HL-60/S4 treated with phorbol 12-myristate 13-acetate at 8.2 ng/mL for 4 days and 3 days (cell line): ENCODE measurements around the gene ELK3.

Source experiments
- in situ Hi-C: fragments of 300-500 bp; cut with MboI; formaldehyde crosslinking; loops from 2 replicates; pipeline ENCODE4 v1.15.0; 2022; ENCODE audit warnings: low sequenced_read_pairs

Gene ELK3

DNA sequence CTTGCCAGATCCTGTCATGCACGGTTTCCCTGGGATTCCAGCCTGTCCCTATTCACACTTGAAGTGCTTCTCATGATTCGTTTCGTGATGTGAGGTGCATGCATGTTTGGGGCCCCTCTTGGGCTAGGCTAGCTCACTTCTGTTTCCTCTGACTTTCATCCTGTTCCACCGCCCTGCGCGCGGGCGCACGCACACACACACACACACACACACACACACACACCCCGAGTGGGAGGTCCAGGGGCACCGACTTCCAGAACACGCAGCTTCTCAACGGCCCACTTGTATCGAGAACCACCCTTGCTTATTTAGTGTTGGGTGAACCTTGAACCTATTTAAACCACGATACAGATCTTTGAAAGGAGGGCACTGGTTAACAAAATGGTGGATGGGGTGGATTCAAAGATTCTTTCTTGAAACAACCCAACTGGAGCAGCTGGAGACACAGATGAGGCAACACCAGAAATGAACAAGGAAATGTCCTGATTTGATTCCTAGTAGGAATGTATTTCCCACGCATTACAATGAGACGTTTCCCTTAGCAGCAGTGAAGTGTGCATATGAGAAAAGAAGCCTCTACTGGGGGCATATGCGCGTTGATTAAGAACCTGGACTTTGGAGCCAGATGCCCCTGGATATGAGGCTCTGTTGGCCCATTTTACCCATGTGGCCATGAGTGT, 16.3 kb downstream of the ELK3 start:
- in situ Hi-C loops, result loop anchor here (10.0 kb wide), 1 partner anchor 146 kb away; no protein-coding TSS in a partner anchor

DNA sequence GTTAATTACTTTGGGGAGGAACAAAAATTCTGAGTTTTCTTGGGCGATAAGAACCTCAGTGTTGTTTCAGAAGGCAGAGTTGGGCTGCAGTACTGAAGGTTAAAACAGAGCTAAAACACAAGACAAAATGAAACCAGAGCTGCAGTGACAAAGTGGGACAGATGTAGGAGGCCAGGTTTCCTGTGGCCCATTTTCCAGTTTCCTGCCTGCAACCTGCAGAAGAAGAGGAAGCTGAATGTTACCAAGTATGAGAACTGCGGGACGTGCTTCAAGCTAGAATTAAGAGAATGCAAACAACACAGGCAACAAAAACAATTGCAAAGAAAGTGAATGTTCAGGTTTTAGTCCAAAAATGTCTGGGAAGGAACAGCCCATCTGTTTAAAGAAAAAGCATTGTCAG, 17.8 kb downstream of the ELK3 start:
- in situ Hi-C loops, result loop anchor here (10.0 kb wide), 1 partner anchor 147 kb away; no protein-coding TSS in a partner anchor

DNA sequence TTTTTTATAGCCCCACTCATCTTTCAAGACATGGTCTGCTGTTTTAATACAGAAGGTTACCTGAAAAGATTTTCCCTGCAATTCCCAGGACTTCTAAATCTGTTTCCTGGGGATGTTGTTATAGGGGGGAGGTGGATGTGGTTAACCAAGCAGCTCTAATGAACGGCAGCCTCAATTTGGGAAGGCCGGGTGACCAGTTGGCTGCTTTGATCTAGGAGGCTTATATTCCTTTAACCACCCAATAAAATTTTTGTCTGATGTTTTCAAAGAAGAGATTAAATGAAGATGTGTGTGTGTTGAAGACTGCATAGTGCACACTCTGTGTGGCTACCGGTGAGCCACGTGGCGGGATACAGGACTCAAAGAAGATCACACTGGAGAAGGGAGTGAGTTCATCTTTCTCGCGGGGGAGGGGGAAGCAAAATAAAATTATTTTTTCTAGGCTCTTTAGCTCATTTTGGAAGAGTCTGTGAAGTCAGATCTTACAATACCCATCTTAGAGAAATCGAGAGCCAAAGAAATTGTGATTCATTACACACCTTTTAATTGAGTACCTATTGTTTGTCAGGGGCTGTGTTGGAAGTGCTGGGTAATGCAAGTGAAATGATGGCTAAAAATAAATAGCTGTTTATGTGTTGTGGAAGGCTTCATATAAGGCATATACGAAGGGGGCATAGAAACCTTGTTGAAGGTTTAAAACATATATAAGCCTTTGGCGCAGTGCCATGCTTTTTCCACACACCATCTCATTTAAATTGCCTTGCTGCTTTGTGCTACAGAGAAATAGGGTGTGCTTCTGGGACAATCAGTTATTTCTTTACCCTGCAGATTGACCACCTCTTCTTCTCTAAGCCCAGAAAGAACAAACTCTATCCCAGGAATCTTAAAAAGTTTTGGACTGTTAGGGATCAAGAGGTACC, 18.5 kb downstream of the ELK3 start:
- in situ Hi-C loops, result loop anchor here (10.0 kb wide), 1 partner anchor 148 kb away; no protein-coding TSS in a partner anchor

DNA sequence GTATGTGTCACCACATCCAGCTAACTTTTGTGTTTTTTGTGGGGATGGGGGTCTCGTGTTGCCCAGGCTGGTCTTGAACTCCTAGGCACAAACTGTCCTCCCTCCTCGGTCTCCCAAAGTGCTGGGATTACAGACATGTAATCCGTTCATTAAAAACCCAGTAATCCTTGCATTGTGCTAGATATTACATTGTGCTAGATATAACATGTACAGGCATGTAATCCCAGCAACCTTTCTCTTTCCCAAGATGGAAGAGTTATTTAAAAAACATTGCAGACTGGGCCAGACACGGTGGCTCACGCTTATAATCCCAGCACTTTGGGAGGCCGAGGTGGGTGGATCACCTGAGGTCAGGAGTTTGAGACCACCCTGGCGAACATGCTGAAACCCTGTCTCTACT, 19.7 kb downstream of the ELK3 start:
- in situ Hi-C loops, result loop anchor here (10.0 kb wide), 1 partner anchor 149 kb away; no protein-coding TSS in a partner anchor

DNA sequence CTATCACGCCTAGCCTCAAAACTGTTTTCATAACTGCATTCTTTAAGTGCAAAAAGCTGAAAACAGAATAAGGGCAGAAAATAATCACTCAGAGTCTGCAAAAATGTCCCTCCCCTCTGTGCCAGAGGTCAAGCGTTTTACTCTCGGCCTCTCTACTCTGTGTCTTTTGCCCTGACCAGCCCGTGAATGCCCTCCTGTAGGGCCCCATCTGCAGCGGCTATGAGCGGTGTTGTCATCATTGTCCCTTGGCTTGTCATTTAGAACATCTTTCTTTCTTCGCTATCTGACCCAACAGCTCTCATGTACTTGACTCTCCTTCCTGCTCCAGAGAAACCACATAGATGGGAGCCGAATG, 21.7 kb downstream of the ELK3 start:
- in situ Hi-C loops, result loop anchor here (10.0 kb wide), 1 partner anchor 151 kb away; no protein-coding TSS in a partner anchor

DNA sequence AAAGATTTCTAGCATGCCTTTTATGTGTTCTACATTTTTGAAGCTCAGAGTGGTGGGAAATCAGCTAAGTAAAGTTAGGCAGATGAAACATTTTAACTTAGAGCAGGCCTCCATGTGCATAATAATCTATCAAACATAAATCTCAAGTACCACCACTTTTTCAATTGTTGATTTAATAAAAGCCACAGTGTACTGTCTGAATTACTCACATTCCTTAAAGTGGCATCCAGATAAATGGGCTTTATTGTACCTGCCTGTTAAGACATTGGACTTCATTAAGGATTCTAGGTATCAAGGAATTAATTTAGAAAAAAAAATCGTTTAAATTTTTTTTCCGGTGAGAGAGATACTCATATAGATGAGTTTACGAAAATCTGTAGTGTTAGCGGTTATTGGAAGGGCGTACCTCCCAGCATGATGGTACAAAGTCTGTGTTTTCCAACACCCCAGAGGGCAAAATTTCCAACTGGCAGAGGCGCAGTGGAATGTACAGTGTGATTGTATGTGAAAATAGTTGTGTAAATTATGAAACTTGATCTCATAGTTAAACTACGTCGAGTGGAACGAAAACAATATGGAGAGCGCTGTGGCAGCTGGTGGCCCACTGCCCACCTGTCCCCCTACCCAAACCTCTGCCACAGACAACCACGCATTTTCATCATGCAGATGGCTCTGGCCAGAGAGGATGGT, 25.0 kb downstream of the ELK3 start:
- in situ Hi-C loops, result loop anchor here (10.0 kb wide), 1 partner anchor 154 kb away; no protein-coding TSS in a partner anchor

DNA sequence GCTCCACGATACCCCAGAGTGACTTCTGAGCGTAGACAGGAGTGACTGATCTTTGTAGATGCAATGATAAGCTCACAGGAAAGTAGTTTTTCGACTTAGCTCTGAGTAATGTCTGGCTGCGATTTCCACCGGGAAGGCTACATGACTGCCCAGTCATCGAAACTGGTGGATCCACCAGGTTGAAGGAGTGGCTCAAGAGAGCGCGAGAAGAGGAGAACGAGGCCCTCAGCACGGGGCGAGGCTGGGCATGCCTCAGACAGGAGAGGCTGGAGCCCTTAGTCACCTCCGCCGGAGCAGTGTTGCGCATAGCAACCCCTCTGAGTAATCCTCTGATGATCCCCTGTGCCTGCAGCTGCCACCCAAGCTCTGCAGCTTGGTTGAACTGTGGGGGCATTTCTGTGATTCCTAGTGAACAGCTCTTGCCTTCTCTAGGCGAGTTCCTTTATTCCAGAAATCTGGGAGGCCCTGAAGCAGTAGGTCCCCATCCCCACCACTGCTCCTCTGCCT, 25.6 kb downstream of the ELK3 start:
- in situ Hi-C loops, result loop anchor here (10.0 kb wide), 1 partner anchor 155 kb away; no protein-coding TSS in a partner anchor

DNA sequence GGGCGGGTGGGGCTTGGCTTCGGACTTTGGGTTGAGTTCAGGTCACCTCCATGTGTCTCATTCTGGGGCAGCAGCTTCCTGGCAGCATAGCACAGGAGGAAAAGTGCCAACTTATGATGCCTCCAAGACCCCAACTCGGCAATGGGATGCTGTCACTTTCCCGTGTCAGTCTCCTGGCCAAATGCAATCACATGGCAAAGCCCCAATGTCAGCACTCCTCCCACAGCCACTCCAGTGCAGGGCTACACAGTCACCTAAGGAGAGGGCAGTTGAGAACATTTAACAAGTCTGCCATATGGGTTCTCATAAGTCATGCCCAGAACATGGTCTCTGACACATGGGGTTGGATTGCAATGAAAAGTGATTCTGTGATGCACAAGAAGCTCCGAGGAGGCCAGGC, 26.7 kb downstream of the ELK3 start:
- in situ Hi-C loops, result no loop called here

DNA sequence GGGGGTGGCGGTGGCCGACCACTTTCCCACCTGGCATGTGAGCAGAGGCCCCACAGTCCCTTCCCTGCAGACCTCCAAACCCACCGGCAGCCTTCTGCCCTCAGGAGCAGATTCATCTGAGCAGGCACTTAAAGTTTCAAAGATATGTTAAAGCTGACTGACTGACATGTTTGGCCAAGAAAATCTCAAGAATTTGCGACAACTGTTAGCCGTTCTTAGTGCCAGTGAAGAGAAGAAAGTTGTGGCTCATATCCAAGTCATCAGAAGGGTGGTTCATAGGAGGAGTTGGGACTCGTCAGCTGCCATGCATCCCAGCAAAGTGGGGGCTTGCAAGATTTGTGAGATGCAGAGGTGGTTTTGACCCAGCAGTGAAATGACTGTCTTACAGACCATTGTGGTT, 27.2 kb downstream of the ELK3 start:
- in situ Hi-C loops, result no loop called here

DNA sequence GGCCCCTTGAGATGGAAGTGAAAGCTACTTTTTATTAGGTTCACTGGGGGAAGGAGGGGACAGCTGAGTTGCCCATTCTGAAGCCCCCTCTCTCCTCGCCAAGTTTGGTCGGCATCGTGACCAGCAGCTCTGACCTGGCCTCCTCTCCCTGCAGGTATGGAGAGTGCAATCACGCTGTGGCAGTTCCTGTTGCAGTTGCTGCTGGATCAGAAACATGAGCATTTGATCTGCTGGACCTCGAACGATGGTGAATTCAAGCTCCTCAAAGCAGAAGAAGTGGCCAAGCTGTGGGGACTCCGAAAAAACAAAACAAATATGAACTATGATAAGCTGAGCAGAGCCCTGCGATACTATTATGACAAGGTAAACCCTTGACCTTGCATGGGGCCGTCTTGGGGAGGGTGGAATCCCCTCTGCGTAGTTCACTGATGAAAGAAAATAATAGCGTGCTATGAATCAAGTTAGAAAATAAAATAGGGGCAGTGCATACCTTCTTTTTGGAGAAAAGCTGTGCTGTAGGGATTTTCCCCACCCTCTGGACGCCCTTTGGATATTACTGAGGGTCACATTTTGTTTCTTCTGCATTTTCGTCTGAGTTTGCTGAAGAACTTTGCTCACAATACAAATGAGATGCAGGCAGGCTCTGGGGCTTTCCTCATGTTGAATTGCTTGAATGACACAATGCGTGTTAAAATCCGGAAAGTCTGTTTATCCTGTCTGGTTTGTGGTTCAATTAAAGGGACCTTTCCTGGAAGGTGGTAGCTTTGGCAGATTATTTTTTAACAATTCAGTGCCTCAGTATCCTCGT, 29.4 kb downstream of the ELK3 start:
- in situ Hi-C loops, result no loop called here

DNA sequence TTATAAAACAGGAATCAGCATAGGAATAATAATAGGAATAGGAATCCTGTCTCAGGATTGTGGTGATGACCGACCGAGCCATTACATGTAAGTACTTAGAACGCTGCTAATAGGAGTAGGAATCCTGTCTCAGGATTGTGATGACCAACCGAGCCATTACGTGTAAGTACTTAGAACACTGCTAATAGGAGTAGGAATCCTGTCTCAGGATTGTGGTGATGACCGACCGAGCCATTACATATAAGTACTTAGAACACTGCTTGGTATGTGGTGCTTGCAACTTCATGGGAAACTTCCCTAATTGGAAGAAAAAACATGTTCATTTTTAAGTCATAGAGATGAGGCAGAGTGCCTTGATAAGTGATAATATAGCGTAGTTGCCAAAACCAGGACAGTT, 30.0 kb downstream of the ELK3 start:
- in situ Hi-C loops, result no loop called here

DNA sequence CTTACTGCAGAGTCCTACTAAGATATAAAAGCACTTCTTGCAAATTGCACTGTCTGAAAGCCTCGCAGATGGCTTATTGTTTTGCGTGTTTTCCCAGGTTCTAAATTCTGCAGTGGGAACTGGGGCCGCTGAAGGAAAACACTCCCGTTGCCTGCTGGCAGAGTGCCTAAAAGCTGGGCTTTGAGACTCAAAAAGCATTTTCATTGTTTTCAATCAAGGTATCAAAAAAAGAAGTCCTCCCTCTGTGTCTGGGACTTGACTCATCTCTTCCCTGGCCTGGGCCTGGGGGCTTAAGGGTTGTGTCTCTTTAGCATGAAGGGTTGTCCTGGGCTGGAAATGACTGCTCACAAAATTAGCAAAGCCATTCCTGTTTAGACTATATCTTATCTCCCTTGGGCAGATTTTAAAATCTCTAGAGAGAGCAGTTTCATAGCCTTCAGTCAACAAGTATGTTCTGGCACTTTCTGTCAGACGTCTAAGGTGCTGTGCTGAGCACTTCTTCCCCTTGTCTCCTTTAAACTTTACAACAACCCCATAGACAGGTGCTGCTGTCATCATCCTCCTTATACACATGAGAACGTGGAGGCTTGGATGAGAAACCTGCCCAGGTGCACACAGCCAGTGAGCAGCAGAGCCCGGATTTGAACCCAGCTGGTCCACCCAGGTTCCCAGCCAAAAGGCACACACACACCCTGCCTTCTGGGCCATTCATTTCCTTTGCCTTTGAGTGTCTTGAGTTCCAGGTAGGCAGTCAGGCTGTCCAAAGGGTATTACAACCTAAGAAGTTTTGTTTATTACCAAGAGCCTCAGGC, 31.1 kb downstream of the ELK3 start:
- in situ Hi-C loops, result no loop called here

DNA sequence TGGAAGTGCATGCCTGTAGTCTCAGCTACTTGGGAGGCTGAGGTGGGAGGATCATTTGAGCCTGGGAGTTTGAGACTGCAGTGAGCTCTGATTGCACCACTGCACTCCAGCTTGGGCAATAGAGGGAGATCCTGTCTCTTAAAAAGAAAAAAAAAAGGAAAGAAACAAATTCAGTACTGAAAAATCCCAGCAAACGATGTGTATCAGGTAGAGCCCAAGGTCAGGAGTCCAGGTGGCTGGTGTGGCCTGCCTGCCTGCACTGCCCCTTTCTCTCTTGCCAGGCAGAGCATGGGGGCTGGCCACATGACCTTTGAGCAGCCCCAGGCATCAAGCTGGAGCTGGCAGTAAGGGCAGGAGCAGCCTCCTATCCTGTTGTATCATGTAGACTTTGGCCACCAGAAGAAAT, 31.8 kb downstream of the ELK3 start:
- in situ Hi-C loops, result no loop called here

DNA sequence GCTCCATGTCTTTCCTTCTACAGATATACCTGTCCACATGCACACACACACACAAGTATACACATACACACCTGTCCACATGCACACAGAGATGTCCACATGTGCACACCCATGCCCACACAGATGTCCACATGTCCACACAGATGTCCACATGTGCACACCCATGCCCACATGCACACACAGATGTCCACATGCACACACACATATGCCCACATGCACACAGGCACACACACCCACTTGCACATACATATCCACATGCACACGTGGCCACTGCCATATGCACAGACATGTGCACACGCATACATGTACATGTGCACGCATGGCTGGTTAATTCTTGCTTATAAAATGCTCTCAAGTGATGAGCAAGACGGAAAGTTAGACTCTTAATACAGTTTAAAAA, 32.2 kb downstream of the ELK3 start:
- in situ Hi-C loops, result no loop called here

DNA sequence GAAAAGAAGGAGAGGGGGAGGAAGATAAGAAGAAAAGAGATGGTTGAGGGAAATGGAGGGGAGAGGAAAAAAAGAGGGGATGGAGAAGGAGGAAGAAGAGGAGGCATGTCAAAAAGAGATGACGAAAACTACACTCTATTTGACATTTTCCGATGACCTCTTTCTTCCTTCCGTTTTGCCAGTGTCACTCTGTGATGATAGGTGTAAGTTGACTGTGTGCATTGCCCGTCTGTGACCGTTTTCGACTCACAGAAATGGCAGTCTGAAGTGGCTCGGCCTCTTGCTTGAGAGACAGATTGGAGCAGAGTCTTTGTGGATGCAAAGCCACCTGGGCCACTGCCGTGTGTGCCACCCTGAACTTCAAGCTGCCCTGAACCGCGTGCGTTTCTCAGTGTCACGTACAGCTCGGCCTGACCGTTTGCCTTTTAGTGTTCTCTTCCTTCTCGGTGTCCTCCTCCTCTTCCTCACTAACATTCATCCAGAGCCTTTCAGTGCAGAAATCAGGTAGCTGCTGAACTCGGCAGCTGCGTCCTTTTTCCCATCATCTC, 32.7 kb downstream of the ELK3 start:
- in situ Hi-C loops, result no loop called here

DNA sequence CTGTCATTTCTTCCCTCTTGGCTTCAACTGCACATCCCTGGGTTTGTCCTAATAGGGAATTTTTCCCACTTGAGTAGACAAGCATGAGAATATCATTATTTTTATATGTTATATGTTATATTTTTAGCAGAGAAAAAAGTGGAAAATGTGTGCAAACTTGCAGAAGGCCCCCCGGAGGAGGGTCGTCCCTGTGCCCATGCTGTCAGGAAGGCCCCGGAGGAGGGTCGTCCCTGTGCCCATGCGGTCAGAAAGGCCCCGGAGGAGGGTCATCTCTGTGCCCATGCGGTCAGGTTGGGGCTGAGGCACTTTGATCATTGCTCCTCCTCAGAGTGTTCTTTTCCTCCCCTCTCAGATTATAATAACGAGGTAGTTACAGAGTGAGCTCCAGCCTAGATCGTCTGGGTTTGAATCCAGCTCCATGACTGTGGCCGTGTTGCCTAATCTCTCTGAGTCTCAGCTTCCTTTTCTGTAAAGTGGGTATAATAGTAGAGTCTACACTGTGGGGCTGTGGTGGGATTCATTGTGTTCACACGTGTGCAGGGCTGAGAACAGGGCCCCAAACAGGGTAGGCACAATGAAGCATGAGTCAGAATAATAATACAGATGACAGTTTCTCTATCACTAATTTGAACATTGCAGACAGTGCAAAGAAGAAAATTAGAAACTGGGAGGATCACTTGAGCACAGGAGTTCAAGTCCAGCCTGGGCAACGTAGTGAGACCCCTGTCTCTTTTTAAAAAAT, 33.4 kb downstream of the ELK3 start:
- in situ Hi-C loops, result no loop called here

DNA sequence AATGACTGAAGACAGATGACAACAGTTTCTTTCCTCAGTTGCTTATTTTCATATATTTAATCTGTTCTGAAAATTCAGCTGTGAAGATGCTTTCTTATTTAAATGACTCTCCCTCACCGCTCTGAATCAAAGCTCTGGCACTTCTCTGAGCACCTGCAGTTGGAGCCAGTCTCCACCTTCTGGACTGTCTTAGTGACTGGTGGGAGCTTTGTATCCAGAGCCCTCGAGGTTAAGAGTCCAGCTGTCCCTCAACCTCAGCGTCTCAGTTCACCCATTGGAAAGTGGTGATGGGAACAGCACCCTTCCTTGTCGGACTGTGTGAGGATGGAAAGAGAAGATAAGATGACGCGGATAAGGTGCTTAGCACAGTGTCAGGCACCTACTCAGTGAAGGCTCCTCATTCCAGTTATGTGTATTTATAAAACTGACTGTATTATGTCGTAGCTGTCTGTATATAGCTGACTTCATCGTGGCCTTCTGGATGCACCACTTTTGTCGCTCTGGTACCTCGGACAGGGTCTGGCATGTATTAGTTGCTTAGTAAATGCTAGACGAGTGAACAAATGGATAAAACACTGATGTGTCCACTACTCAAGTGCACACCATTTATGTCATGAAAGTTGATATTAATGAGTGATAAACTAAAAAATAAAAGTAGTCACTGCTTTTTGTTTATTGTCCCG, 34.5 kb downstream of the ELK3 start:
- in situ Hi-C loops, result no loop called here

DNA sequence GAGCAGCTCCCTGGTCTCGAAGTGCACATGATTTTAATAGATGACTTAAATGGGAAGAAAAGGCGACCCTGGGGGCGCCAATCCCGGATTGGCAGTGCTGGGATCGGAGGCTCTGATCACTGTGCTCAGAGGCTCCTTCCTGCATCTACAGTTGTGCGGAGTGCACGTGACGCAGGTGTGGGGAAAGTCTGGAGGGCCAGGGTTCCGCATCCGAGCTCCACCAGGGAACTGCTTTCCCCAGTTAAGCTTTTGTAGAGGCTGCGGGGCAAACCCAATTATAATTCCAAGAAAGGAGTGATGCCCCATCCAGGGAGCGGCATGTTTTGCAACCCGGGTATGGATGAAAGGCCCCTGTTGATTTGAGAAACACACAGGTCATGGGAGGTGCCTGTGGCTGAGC, 36.5 kb downstream of the ELK3 start:
- in situ Hi-C loops, result no loop called here
